GM21423 (cell line): ENCODE measurements around the gene FBN1.

Experiments used
- ATAC-seq: cut with Tn5 transposase; IDR thresholded peaks from one replicate; pipeline ENCODE4 v1.9.1; 2021; ENCODE audit warnings: mild to moderate bottlenecking, moderate library complexity; ENCODE audit not compliant: unreplicated experiment

The FBN1 gene

GRCh38 chr15:48645558-48646330 is at the start of gene FBN1:
Gene FBN1 (minus strand): TSS chr15:48645709. CDS start chr15:48644769, 940 bp downstream.
- ATAC-seq = peak; percentile 56

GRCh38 chr15:48693484-48693883 is 48.0 kb upstream of the FBN1 start:
- no peak for ATAC-seq

- ATAC-seq = no peak
These were observed 43.0 kb upstream of the FBN1 start for GRCh38 chr15:48688493-48688892.

- ATAC-seq = no peak
These were observed 38.7 kb upstream of the FBN1 start for GRCh38 chr15:48683991-48684765.

- ATAC-seq = no peak
These were observed 37.6 kb upstream of the FBN1 start for GRCh38 chr15:48682942-48683651.

GRCh38 chr15:48681353-48681752 is 35.8 kb upstream of the FBN1 start:
- no peak for ATAC-seq

- no peak for ATAC-seq
These were observed 35.3 kb upstream of the FBN1 start for GRCh38 chr15:48680841-48681240.

- no peak for ATAC-seq
These were observed 34.4 kb upstream of the FBN1 start for GRCh38 chr15:48679952-48680351.

GRCh38 chr15:48678851-48679250 is 33.3 kb upstream of the FBN1 start:
- no peak for ATAC-seq

- no peak for ATAC-seq
These were observed 32.3 kb upstream of the FBN1 start for GRCh38 chr15:48677821-48678220.

GRCh38 chr15:48675436-48675835 is 29.9 kb upstream of the FBN1 start:
- ATAC-seq = no peak

GRCh38 chr15:48674876-48675275 is 29.4 kb upstream of the FBN1 start:
- ATAC-seq = no peak

- no peak for ATAC-seq
These were observed 26.7 kb upstream of the FBN1 start for GRCh38 chr15:48672206-48672605.

GRCh38 chr15:48671103-48672022 is 25.9 kb upstream of the FBN1 start:
- no peak for ATAC-seq

GRCh38 chr15:48667701-48668100 is 22.2 kb upstream of the FBN1 start:
- no peak for ATAC-seq

- no peak for ATAC-seq
These were observed 18.9 kb upstream of the FBN1 start for GRCh38 chr15:48664436-48664835.

GRCh38 chr15:48657950-48658591 is 12.6 kb upstream of the FBN1 start:
- no peak for ATAC-seq

- no peak for ATAC-seq
These were observed 9.3 kb upstream of the FBN1 start for GRCh38 chr15:48654801-48655200.

- no peak for ATAC-seq
These were observed 8.6 kb upstream of the FBN1 start for GRCh38 chr15:48653913-48654670.
